Measurements from ENCODE around the gene PSTPIP1.
A peak's percentile ranks its signal among the peaks of the same experiment; 100 is the strongest.

The PSTPIP1 gene

GRCh38 chr15:76979331-76979925 lies 15.5 kb upstream of the PSTPIP1 start:
- DNase-seq = no peak

GRCh38 chr15:76979996-76980520 lies 14.9 kb upstream of the PSTPIP1 start:
- no peak for DNase-seq

- DNase-seq = no peak
Observed at GRCh38 chr15:76982356-76982755, 12.6 kb upstream of the PSTPIP1 start.

GRCh38 chr15:76982756-76983155 lies 12.2 kb upstream of the PSTPIP1 start:
- DNase-seq = no peak

GRCh38 chr15:76983590-76984375 lies 11.1 kb upstream of the PSTPIP1 start:
- no peak for DNase-seq

- no peak for DNase-seq
Observed at GRCh38 chr15:76986743-76987142, 8.2 kb upstream of the PSTPIP1 start.

- no peak for DNase-seq
Observed at GRCh38 chr15:76987276-76987675, 7.7 kb upstream of the PSTPIP1 start.

- peak; percentile 85 for DNase-seq
Observed at GRCh38 chr15:76987896-76988860, 6.7 kb upstream of the PSTPIP1 start.

GRCh38 chr15:76988867-76989780 lies 5.8 kb upstream of the PSTPIP1 start:
- no peak for DNase-seq

- DNase-seq = no peak
Observed at GRCh38 chr15:76991048-76991447, 3.9 kb upstream of the PSTPIP1 start.

- peak; percentile 57 for DNase-seq
Observed at GRCh38 chr15:76991741-76992645, 2.9 kb upstream of the PSTPIP1 start.

GRCh38 chr15:76993114-76993725 lies 1.7 kb upstream of the PSTPIP1 start:
- peak; percentile 51 for DNase-seq

- DNase-seq = peak; percentile 87
Observed at GRCh38 chr15:76994001-76994400, 925 bp upstream of the PSTPIP1 start.

- peak; percentile 65 for DNase-seq
Observed at GRCh38 chr15:76994496-76994895, 430 bp upstream of the PSTPIP1 start.

GRCh38 chr15:76996076-76996525 lies 1.2 kb downstream of the PSTPIP1 start:
- peak; percentile 62 for DNase-seq

- peak; percentile 86 for DNase-seq
Observed at GRCh38 chr15:76996526-76997401, 1.8 kb downstream of the PSTPIP1 start.

GRCh38 chr15:76998663-76999285 lies 3.8 kb downstream of the PSTPIP1 start:
- no peak for DNase-seq

- DNase-seq = peak; percentile 75
Observed at GRCh38 chr15:76999996-77000395, 5.1 kb downstream of the PSTPIP1 start.

- DNase-seq = no peak
Observed at GRCh38 chr15:77001351-77001750, 6.4 kb downstream of the PSTPIP1 start.

Data from activated effector memory CD4-positive, alpha-beta T cell treated with anti-CD3 and anti-CD28 coated beads, Interleukin-2, amount 50 U/mL, for 16 hours (primary cell).